Activated CD8-positive, alpha-beta memory T cell treated with anti-CD3 and anti-CD28 coated beads, Interleukin-2, amount 50 U/mL, for 24 hours (primary cell): Measurements from ENCODE around the gene ADARB2.

ENCODE experiments used
- DNase-seq: peaks from one replicate; pipeline ENCODE4 v3.0.0-alpha.2; 2020; ENCODE audit errors: extremely low read depth

Gene ADARB2

GRCh38 chr10:1615186-1615954 lies 122.0 kb downstream of the ADARB2 start:
- no peak for DNase-seq

DNA sequence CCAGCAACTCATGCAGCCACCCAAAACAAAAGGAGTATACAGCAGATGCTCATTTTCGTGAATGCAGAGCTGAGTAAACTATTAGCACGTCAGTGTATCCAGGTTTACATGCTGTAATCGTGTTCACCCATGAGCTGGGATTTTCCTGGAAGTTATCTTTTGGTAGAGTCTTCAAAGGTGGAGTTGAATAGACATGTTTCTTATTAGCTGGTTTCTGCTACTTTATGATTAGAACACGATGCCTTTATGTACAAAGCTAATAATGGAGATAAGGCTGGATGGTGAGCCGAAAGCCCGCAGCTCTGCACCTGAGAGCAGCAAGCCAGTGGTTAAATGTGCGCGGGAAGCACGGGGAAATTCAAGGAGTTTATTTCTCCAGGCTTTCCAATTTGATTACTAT lies 123.8 kb downstream of the ADARB2 start:
- DNase-seq = no peak

- no peak for DNase-seq
Observed at GRCh38 chr10:1612908-1613307, 124.4 kb downstream of the ADARB2 start.

DNA sequence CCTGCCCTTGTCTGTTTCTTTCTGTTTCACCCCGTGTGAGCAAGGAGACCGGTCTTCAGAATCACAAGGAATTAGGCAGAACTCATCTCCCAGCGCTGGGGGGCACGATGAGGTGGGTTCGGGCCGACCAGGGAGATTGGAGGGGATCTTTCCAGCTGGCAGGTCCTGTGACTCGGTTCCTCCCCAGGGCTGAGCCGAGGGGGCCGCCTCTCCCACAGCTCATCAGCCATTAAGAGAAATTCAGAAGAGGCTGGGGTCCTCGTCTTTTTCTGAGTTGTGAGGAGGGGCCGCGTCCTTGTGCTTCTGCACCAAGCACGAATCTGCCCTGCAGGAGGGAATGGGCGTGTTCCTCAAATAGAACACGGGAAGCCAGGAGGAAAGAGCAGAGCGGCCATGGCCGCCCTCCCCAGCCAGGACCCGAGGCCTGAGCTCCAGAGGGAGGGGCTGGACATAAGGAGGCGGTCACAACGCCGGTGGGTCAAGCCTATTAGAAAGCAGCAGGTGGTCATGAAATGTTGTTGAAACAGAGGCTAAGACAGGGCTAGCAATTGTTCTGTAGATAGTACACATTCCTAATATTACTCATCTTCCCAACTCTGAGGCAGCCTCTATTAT lies 125.3 kb downstream of the ADARB2 start:
- no peak for DNase-seq

DNA sequence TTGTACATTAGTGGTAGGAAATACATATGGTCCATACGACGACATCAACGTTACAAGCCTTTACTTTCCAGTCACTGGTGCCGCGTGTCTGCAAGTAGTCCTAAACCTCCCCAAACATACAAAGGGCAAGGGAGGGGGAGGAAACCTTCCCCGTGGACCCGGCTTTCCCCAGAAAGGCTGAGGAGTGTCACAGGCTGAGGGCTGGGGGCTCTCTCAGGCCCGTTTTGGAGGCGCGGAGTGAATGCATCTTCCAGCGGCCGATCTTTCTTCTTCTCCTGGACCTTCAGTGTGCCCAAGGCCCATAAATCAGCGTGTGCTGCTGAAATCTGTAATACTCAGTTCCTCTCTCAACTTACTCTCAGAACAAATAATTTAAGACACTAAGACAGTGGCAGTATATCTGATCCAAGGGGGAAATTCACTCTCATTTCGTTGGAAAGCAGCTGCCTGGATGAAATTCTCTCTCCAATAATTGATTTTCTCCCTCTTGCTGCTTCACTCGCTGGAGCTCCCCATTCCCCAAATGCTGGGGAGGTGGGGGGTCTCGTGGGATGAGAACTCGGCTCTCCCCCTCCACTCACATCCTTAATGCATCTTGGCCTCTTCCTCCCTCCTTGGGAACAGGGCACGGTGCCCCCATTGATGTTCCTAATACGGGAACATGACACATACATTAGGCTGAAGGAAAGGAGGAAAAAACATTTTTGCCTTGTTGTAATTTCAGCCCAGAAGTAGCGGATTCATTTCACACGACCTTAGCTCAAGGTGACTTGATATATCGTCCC lies 126.1 kb downstream of the ADARB2 start:
- DNase-seq = no peak

- DNase-seq = no peak
Observed at GRCh38 chr10:1609648-1609970, 127.7 kb downstream of the ADARB2 start.

DNA sequence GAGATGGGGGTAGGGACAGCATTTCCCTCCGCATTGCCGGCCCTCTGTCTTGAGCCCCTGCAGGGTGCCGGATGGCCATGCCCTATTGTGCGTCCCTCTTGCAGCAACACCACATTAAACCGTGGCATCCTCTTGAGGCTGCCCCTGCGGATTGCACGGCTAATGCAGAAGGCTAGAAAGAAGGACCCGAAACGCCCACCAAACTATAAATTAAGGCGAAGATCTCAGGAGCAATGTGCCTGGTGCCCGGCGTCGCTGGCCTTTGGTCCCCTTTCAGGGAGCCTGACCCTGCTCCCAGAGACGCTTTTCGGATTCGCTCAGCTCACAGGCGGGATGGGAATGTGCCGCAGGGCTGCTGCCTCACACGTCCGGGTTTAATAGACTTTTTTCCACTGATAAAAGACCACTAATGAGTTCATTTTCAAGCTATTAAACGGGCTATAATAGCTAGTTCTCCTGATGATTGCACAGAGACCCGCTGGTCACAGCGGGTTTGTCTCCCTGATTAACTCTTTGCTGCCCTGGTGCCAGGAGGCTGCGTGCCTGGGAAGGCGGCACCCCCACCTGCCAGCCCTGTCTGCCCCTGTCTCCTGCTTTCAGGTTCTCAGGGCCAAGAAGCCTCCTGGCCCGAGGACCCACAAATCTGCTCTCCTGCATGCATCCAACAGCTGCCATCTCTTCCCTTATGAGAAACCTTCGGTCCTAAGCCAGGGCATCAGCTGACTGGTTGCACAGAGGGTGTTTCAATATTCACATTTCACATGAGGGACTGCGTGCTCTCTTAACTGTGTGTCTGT lies 128.3 kb downstream of the ADARB2 start:
- no peak for DNase-seq

DNA sequence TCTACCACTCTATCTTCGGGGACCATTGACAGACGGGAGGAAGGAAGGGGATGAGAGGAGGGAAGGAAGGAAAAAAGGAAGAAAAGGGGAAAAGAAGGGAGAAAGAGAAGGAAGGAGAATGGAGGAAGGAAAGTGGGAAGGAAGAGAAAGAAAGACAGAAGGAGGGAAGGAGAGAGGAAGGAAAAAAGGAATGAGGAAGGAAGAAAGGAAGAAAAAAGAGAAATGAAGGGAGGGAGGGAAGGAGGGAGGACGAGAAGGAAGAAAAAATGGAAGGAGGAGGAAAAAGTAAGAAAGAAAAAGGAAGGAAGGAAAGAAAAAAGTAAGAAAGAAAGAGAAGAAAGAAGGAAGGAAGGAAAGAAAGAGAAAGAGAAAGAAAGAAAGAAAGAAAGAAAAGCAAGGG lies 128.9 kb downstream of the ADARB2 start:
- no peak for DNase-seq

GRCh38 chr10:1607466-1607865 lies 129.9 kb downstream of the ADARB2 start:
- DNase-seq = no peak

- DNase-seq = no peak
Observed at GRCh38 chr10:1605999-1606940, 131.1 kb downstream of the ADARB2 start.

DNA sequence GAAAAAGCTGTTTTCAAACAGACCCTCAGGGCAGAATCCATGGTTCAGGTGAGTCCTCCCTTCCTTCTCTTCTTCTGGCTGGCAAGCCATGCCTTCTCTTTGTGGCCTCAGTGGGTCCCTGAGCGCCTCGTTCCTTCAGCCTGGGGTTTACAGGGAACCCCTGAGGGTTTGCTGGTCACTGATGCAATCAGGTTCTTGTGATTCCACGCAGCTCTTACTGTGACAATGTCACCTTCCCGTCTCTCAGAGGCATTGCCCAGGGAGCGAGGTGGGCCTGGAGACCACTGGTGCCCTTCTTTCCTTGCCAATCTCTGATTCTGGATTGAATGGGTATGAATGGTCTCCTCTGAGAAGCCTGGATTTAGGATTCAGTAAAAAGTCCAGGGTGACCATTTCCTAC lies 132.2 kb downstream of the ADARB2 start:
- no peak for DNase-seq

DNA sequence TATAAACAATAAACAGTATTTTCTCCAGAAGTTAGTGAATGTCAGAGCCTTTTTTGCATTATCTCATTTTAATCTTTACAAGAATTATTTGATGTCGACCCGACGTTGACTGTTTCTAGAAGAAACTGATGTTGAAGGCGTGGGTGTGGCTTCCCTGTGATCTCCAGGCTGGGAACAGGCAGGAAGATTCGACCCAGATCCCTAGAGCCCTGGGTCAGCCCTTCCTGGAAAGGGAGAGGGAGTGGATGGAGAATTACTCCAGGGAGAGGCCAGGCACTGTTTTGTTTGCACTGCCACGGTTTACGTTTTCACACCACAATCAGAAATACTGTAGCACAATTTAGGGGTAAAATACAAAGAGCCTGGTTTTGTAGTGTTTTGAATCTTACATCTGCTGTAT lies 133.1 kb downstream of the ADARB2 start:
- DNase-seq = no peak

- DNase-seq = no peak
Observed at GRCh38 chr10:1603181-1603580, 134.1 kb downstream of the ADARB2 start.

DNA sequence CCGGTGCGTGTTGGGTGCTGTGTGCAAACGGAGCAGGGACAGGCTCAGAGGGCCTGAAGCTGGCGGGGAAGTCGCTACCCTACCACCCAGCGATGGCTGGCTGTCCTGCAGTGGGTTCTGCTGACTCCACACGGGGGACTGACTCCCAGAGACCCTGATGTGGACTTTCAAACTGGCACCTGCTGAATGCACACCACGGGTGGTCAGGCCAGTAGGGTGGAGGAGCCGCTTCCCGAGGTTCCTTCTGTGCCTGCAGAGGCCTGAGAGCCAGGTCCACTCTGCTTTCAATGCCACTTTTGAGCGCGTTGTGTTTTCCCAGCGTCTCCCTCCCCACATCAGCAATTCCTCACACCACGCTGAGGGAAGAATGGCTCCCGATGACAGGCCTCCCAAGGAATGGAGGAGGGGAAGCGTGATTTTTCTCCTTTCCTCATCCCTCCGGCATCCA lies 135.3 kb downstream of the ADARB2 start:
- DNase-seq = no peak

DNA sequence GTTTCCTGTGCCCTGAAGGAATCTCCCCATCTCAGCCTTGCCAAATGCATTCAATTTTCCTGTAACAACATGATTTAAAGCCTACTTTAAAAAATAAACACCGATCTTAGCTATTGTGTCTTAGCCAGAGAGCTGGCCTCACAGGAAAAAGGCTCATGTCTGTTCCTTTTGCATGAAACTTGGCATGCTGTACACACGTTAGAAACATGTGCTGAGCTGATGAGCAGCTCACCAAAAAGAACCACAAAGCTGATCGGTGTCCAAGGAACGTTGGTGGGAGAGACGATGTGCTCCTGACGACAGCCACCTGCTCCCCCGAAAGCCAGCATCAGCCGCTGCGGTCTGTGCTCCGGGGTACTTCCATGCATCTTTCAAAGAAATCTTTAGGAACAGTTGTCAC lies 135.9 kb downstream of the ADARB2 start:
- DNase-seq = no peak

GRCh38 chr10:1600861-1601260 lies 136.5 kb downstream of the ADARB2 start:
- DNase-seq = no peak

DNA sequence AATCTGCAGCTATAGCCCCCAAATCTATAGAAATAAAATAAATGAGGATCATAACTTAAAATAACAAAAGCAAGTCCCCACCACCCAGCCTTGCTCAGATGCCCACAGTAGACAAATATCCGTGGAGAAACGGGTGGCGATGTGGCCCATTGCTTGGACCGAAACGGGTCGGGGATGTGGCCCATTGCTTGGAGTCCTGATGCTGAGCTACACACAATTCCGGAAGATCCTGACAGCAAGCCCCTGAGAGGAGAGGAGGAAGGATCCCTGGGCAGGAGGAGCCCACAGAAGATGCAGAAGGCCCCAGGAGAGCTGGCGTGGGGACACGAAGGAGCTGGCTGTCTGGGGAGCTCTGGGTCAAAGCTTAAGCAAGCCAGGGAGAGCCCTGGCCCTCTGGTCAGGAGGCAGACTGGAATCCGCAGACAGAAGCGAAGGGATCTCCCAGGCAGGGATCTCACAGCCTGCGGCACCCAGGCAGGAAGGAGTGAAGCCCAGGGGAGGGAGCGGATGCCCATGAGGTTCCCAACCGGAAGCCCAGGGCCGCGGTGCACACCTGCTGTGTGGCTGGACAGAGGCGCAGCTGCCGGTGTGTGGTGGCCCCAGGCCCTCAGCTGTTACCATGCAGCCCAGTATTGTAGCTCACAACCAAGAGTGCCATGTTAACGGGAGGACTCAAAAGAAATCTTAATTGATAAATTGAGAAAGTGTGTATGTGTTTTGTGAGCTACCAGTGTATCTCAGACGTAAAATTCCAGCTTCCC lies 138.8 kb downstream of the ADARB2 start:
- DNase-seq = no peak

DNA sequence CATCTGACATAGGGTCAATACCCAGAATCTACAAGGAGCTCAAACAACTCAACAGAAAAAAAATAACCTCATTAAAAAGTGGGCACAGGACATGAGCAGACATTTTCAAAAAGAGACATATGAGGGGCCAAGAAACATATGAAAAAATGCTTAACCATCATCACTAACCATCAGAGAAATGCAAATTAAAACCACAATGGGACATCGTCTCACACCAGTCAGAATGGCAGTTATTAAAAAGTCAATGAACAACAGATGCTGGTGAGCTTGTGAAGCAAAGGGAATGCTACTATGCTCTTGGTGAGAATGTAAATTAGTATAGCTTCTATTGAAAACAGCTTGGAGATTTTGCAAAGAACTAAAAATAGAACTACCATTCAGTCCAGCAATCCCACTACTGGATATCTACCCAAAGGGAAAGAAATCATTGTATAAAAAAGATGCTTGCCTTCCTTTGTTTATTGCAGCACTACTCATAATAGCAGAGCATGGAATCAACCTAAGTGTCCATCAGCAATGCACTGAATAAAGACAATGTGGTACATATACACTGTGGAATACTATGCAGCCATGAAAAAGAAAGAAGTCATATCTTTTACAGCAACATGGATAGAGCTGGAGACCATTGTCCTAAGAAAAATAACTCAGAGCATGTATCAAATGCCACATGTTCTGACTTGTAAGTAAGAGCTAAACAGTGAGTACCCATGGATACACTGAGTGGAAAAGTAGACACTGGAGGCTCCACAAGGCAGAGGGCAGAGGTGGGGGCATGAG lies 139.8 kb downstream of the ADARB2 start:
- no peak for DNase-seq

DNA sequence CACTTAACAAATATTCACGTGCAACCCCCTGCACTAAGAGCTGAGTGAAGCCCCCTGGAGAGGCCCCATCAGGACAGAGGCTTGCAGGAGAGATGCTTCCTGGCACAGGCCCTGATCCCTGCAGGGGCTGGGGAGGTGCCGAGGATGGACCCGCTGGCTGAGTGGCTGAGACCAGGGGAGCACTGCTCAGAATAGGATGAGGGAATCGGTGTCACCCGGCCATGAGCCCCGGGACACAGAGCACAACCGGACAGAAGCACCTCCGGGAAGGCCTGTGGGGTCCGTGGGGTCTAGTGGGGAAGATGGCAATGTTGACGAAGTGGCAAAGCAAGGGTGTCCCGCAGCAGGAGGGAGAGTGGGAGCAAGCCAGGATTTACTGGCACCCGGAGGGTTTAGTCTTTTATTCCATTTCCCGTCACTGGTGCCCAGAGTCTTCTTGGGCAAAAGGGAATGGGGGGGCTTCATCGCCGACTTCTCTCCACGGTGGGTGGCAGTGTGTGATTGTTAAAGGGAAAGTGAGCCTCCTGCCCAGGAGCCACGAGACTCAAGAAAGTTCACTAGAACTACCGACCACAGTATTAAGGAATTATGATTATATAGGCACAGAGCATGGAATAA lies 140.7 kb downstream of the ADARB2 start:
- DNase-seq = no peak
